Measurements from ENCODE around the gene TMUB1.

- TF ChIP-seq CTCF (IDR thresholded peaks at IDR 0.05; ENCODE audit: poor library complexity) (no peak), EZH2 (IDR thresholded peaks at IDR 0.05; ENCODE audit: borderline replicate concordance) (no peak), EZH2phosphoT487 (IDR thresholded peaks at IDR 0.05; ENCODE audit: low read depth, severe bottlenecking, unreplicated experiment) (no peak)
These were observed 30.2 kb downstream of the TMUB1 start for GRCh38 chr7:151053096-151053495.

Data from hepatocyte (in vitro differentiated cells).